Measurements from ENCODE around the gene WDPCP. TPM values are rescaled to one million over a fixed set of nuclear protein-coding genes. Genes with fewer than 3 reads are reported as not detected.
A peak's percentile ranks its signal among the peaks of the same experiment; 100 is the strongest.

Gene WDPCP
- total and polyA plus RNA-seq, 2 of the 8 experiments (the other 6 are each of a cell fraction or from before 2014, with no cell fraction given): 9.3 to 25.8 TPM

DNA sequence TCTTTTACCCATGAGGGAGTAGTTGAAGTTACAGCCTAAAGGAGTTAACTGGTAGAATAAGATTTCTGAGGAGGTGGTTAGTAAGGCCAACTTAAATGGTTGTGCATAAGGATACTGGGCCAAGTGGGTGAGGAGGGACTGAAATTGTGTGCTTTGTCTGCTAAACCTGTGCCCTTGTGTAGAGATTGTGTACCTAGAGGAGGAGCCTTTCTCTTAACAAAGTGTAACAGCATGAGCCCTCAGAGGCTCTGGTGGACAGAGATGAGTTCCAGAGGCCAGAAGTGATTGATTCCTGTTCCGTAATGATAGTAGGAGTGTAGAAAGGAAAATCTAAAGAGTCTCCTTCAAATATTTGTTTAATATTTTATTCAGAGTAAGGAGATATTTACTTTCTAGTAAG lies 494.8 kb downstream of the WDPCP start:
- no peak overlapping the region for H2AK5ac ChIP-seq (ENCODE audit: low read depth, low read length)
- no peaks in the 10 kb centered on the region for H3K9me3 ChIP-seq (ENCODE audit: insufficient read depth in 2 of 2, low read depth in 1 of 2, low read length in 1 of 2)
- POLR2A ChIA-PET (ENCODE audit: partially characterized antibody): no interaction called here
- WGBS, 2 experiments (ENCODE audit: extremely low coverage in 1 of 2, insufficient coverage in 1 of 2, insufficient read length in 1 of 2, insufficient replicate concordance in 2 of 2, low coverage in 1 of 2, low lambda C conversion rate in 2 of 2, missing lambda C conversion rate in 1 of 2): 75% methylated on average over 1 of the region's 1 CpG; no CpG with 5 or more reads in 1 of the 2 experiments
- no peak overlapping the region for H3K27ac ChIP-seq (ENCODE audit: low read depth, low read length)
- H2BK15ac ChIP-seq (ENCODE audit: low read length): no peak overlapping the region
- H3K56ac ChIP-seq (replicated peaks; ENCODE audit: insufficient read length, low read depth, low read length): no peak overlapping the region
- H3K36me3 ChIP-seq (ENCODE audit: control insufficient read depth in 2 of 4, insufficient read depth in 4 of 4, low read length in 3 of 4): no peaks in the 10 kb centered on the region
- no peak for TF ChIP-seq BACH1 (IDR thresholded peaks at IDR 0.05; ENCODE audit: low read length)
- TF ChIP-seq TCF12 (IDR thresholded peaks at IDR 0.05; ENCODE audit: low read depth, low read length): no peak
- no peak for TF ChIP-seq RAD21 (IDR thresholded peaks at IDR 0.05 in 1 of 2, conservative IDR thresholded peaks at IDR 0.05 in 1 of 2; ENCODE audit: low read depth in 2 of 2, low read length in 2 of 2)
- TF ChIP-seq GABPA (IDR thresholded peaks at IDR 0.05; ENCODE audit: borderline replicate concordance, insufficient read depth, low read length): no peak
- TF ChIP-seq TBP (IDR thresholded peaks at IDR 0.05; ENCODE audit: low read depth, low read length): no peak
- no peak for TF ChIP-seq TEAD4 (IDR thresholded peaks at IDR 0.05; ENCODE audit: low read depth, low read length)
- TF ChIP-seq CHD1 (IDR thresholded peaks at IDR 0.05; ENCODE audit: low read depth, low read length): no peak
- no peak for TF ChIP-seq CEBPB (IDR thresholded peaks at IDR 0.05; ENCODE audit: low read depth, low read length)
- TF ChIP-seq HDAC2 (IDR thresholded peaks at IDR 0.05; ENCODE audit: borderline replicate concordance in 1 of 2, low read depth in 2 of 2, low read length in 2 of 2): no peak
- TF ChIP-seq KDM4A (IDR thresholded peaks at IDR 0.05; ENCODE audit: low read depth, low read length, severe bottlenecking): no peak
- TF ChIP-seq HDAC6 (IDR thresholded peaks at IDR 0.05; ENCODE audit: low read depth, low read length): no peak
- no peak overlapping the region for H3K18ac ChIP-seq (ENCODE audit: extremely low read depth, low read length)
- no peaks in the 10 kb centered on the region for H4K20me1 ChIP-seq (replicated peaks in 1 of 2; ENCODE audit: control insufficient read depth in 1 of 2, insufficient read depth in 2 of 2, low read length in 2 of 2)
- H4K91ac ChIP-seq (replicated peaks; ENCODE audit: insufficient read length, low read length): no peak overlapping the region
- no peak overlapping the region for H2BK20ac ChIP-seq (ENCODE audit: low read length)
- no peak overlapping the region for H3K4me3 ChIP-seq (ENCODE audit: extremely low read depth in 1 of 4, insufficient read depth in 2 of 4, low read depth in 3 of 4, low read length in 4 of 4)
- peak overlapping the region; percentile 68; the same call in 1 of the 2 replicates for H2AFZ ChIP-seq (ENCODE audit: low read length)
- H2BK5ac ChIP-seq (ENCODE audit: low read depth, low read length): no peak overlapping the region
- no peak overlapping the region for H2BK120ac ChIP-seq (replicated peaks; ENCODE audit: low read depth, low read length)
- DNase-seq (ENCODE audit: low read depth in 1 of 2, low spot score in 2 of 2): no peak
- no peak overlapping the region for H2BK12ac ChIP-seq (ENCODE audit: low read depth, low read length)
- no peaks in the 10 kb centered on the region for H3K27me3 ChIP-seq (replicated peaks in 1 of 4; ENCODE audit: control insufficient read depth in 3 of 4, extremely low read depth in 1 of 4, insufficient read depth in 3 of 4, low read length in 3 of 4)
- H3K4ac ChIP-seq (replicated peaks; ENCODE audit: insufficient read length, low read depth, low read length): no peak overlapping the region
- H3K4me1 ChIP-seq (replicated peaks in 1 of 4; ENCODE audit: control insufficient read depth in 3 of 4, insufficient read depth in 4 of 4, low read length in 3 of 4): no peaks in the 10 kb centered on the region
- no peaks in the 10 kb centered on the region for H3K79me2 ChIP-seq (ENCODE audit: control insufficient read depth in 1 of 2, insufficient read depth in 2 of 2, low read length in 2 of 2)
- H3K23me2 ChIP-seq (ENCODE audit: low read depth, low read length): no peaks in the 10 kb centered on the region
- peak; percentile 39 for FAIRE-seq
- no peaks in the 10 kb centered on the region for H3K79me1 ChIP-seq (ENCODE audit: low read depth, low read length)
- H3K4me2 ChIP-seq (ENCODE audit: insufficient read depth in 1 of 2, low read depth in 2 of 2, low read length in 2 of 2): no peak overlapping the region
- no peak overlapping the region for H3K9ac ChIP-seq (replicated peaks in 1 of 4; ENCODE audit: extremely low read depth in 1 of 4, low read depth in 3 of 4, low read length in 3 of 4)
- H3K14ac ChIP-seq (ENCODE audit: insufficient read length): no peak overlapping the region
- no peak overlapping the region for H3K23ac ChIP-seq (ENCODE audit: insufficient read length)
- CTCF ChIA-PET (ENCODE audit: partially characterized antibody): no interaction called here
- no peak overlapping the region for H4K8ac ChIP-seq (ENCODE audit: extremely low read depth, insufficient read depth, low read length)
- H4K5ac ChIP-seq (ENCODE audit: insufficient read length, low read depth, low read length): no peak overlapping the region
